Keratinocyte (primary cell): ENCODE measurements around the gene TNNI3. TPM values are rescaled to one million over a fixed set of nuclear protein-coding genes. Genes with fewer than 3 reads are reported as not detected.

Experiments
- DNase-seq: peaks from one replicate; pipeline ENCODE4 v3.0.0-alpha.2; 2011; ENCODE audit warnings: low read depth, missing footprints, low spot score
- FAIRE-seq: peaks from 2 replicates; lab custom pipeline; 2011; peaks lifted over from hg19 to GRCh38; lab: Jason Lieb, UNC
- H2AFZ ChIP-seq: 2 replicates; pipeline ENCODE4 v1.6.0; 2012; ENCODE audit warnings: low read length, control low read depth, inconsistent platforms; ENCODE audit not compliant: control insufficient read depth
- H3K27ac ChIP-seq: 2 replicates; pipeline ENCODE4 v1.5.1; 2011; ENCODE audit warnings: low read length; ENCODE audit not compliant: control insufficient read depth, insufficient read depth
- H3K27me3 ChIP-seq: 3 replicates; pipeline ENCODE4 v1.6.0; 2011; ENCODE audit warnings: low read length; ENCODE audit not compliant: control insufficient read depth, insufficient read depth; ENCODE audit errors: extremely low read depth
- H3K36me3 ChIP-seq, 2 experiments: 2 replicates in 1 of 2; 3 replicates in 1 of 2; pipeline ENCODE4 v1.5.1; 2011; ENCODE audit warnings: low read length in 2 of 2, mild to moderate bottlenecking in 1 of 2; ENCODE audit not compliant: control insufficient read depth in 2 of 2, insufficient read depth in 2 of 2; ENCODE audit errors: extremely low read depth in 1 of 2
- H3K4me1 ChIP-seq: 3 replicates; pipeline ENCODE4 v1.5.1; 2011; ENCODE audit warnings: low read length; ENCODE audit not compliant: control insufficient read depth, insufficient read depth; ENCODE audit errors: extremely low read depth
- H3K4me2 ChIP-seq: 3 replicates; pipeline ENCODE4 v1.6.0; 2011; ENCODE audit warnings: low read depth, low read length; ENCODE audit not compliant: control insufficient read depth, insufficient read depth; ENCODE audit errors: extremely low read depth
- H3K4me3 ChIP-seq, 3 experiments: fragments of 200-600 bp in 1 of 3; sonication (generic) in 1 of 3; 2 replicates in 2 of 3; 3 replicates in 1 of 3; pipeline ENCODE4 v1.5.1; 2011 to 2016; ENCODE audit warnings: low read length in 3 of 3, mild to moderate bottlenecking in 3 of 3, control low read depth in 2 of 3, inconsistent platforms in 1 of 3, low read depth in 1 of 3, mixed read lengths in 1 of 3, mixed run types in 1 of 3, moderate library complexity in 1 of 3; ENCODE audit not compliant: control insufficient read depth in 2 of 3, insufficient read depth in 2 of 3; ENCODE audit errors: extremely low read depth in 1 of 3
- H3K79me2 ChIP-seq: 2 replicates; pipeline ENCODE4 v1.6.0; 2012; ENCODE audit warnings: low read length; ENCODE audit not compliant: control insufficient read depth, insufficient read depth
- H3K9ac ChIP-seq: 3 replicates; pipeline ENCODE4 v1.6.0; 2011; ENCODE audit warnings: low read length; ENCODE audit not compliant: control insufficient read depth, insufficient read depth; ENCODE audit errors: extremely low read depth
- H3K9me1 ChIP-seq: 3 replicates; pipeline ENCODE4 v1.6.0; 2011; ENCODE audit warnings: low read length; ENCODE audit not compliant: control insufficient read depth, insufficient read depth; ENCODE audit errors: extremely low read depth
- H3K9me3 ChIP-seq: 2 replicates; pipeline ENCODE4 v1.5.1; 2012; ENCODE audit warnings: low read depth, low read length; ENCODE audit not compliant: control insufficient read depth
- H4K20me1 ChIP-seq: 3 replicates; pipeline ENCODE4 v1.6.0; 2011; ENCODE audit warnings: low read length; ENCODE audit not compliant: control insufficient read depth, insufficient read depth; ENCODE audit errors: extremely low read depth
- CTCF ChIP-seq, 3 experiments: IDR thresholded peaks in 1 of 3; conservative IDR thresholded peaks in 1 of 3; optimal IDR thresholded peaks in 1 of 3; 2 replicates in 2 of 3; 3 replicates in 1 of 3; pipeline versions ENCODE3 to v1.5.1; 2011; ENCODE audit warnings: low read length in 3 of 3, mild to moderate bottlenecking in 3 of 3, moderate library complexity in 2 of 3, control low read depth in 1 of 3, inconsistent platforms in 1 of 3; ENCODE audit not compliant: insufficient read depth in 2 of 3; ENCODE audit errors: extremely low read depth in 1 of 3
- EZH2 ChIP-seq: IDR thresholded peaks from one replicate; pipeline ENCODE4 v1.6.1; 2012; ENCODE audit warnings: inconsistent platforms, mild to moderate bottlenecking, low read length, moderate library complexity
- dilution Hi-C: fragments of 300-500 bp; cut with MboI; formaldehyde crosslinking; loops from one replicate; pipeline ENCODE4 v1.7.0; 2020; ENCODE audit warnings: low sequenced_read_pairs; ENCODE audit not compliant: extremely low pct_ligation_motif_present
- polyA plus RNA-seq, 5 experiments: library from polyadenylated mRNA; depleted of rRNA in 3 of 5; stranded (reverse) in 3 of 5; stranded (forward) in 1 of 5; unstranded in 1 of 5; fragments of >200 nt; gene quantifications; 1 replicate in 1 of 5; 2 replicates in 3 of 5; 3 replicates in 1 of 5; pipeline versions ENCODE4 v1.2.1 to v1.2.3, GENCODE V29; 2011 to 2012; ENCODE audit warnings: missing spikeins in 2 of 5, low read depth in 1 of 5, low replicate concordance in 1 of 5

The TNNI3 gene
- polyA plus RNA-seq, 1 donor (not counting 4 experiments of a cell fraction or from before 2014, with no cell fraction given), result 4.1 TPM

DNA sequence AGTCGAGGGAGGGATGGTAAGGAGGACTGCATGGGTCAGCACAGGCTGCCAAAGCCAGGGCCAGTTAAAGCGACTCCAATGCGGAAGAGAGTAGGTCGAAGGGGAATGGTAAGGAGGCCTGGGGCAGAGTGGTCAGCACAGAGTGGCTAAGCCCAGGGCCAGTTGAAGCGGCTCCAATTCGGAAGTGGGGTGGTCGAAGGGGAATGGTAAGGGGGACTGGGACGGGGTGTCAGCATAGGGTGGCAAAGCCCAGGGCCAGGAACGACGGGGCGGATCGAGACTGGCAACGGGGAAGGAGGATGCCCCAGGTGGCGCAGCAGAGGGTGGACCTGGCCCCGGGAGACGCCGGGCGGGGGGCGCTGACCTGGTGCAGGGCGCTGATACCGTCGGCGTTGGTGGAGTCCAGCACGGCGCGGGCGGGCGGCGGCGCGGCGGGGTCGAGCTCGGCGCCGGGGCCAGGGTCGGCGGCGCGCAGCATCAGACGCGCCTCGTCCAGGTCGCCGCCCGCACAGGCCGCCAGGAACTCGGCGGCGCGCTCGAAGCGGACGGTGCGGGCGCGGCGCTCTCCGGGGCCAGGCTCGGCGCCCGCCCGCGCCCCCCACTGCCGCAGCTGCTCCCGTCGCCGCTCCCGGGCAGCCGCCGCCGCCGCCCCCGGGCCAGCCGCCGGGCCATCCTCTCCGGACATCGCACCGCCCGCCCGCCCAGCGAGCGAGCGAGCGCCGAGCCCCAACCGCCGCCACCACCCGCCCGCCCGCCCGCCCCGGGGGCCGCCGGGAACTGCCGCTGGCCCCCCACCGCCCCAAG, 40.5 kb downstream of the TNNI3 start, which contains the start of gene PPP1R12C:
PPP1R12C (minus strand) TSS at position 779 of the 804 bp plus-strand sequence; CDS start at position 685, 94 bp downstream.
- Histone ChIP-seq H3K4me1 (peaks cover 11% of the 10 kb centered on the region), H3K27ac (peak within 1 kb of the TSS; percentile 61), H3K9ac (peak within 1 kb of the TSS; percentile 84), H3K9me3 (no peaks in the 10 kb centered on the region), H3K27me3 (no peaks in the 10 kb centered on the region), H3K9me1 (no peaks in the 10 kb centered on the region), H3K4me2 (peak within 1 kb of the TSS; percentile 90), H3K36me3 (peaks cover 0 to 3% of the 10 kb centered on the region in 2 experiments), H3K79me2 (peaks cover 52% of the 10 kb centered on the region), H2AFZ (peak within 1 kb of the TSS; percentile 93), H4K20me1 (peaks cover 9% of the 10 kb centered on the region), H3K4me3 (peak within 1 kb of the TSS; percentile 82 to 83 (median 83))
- DNase-seq, result no peak
- no peak for FAIRE-seq
- TF ChIP-seq CTCF (optimal IDR thresholded peaks at IDR 0.05 in 1 of 3, IDR thresholded peaks at IDR 0.05 in 1 of 3, conservative IDR thresholded peaks at IDR 0.05 in 1 of 3; ENCODE audit: extremely low read depth in 1 of 3, insufficient read depth in 2 of 3, low read length in 3 of 3) (no peak), EZH2 (no peak)
- dilution Hi-C loops, result no loop called here

DNA sequence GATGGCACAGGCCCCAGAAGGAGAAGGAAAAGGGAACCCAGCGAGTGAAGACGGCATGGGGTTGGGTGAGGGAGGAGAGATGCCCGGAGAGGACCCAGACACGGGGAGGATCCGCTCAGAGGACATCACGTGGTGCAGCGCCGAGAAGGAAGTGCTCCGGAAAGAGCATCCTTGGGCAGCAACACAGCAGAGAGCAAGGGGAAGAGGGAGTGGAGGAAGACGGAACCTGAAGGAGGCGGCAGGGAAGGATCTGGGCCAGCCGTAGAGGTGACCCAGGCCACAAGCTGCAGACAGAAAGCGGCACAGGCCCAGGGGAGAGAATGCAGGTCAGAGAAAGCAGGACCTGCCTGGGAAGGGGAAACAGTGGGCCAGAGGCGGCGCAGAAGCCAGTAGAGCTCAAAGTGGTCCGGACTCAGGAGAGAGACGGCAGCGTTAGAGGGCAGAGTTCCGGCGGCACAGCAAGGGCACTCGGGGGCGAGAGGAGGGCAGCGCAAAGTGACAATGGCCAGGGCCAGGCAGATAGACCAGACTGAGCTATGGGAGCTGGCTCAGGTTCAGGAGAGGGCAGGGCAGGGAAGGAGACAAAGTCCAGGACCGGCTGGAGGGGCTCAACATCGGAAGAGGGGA, 41.2 kb downstream of the TNNI3 start:
- Histone ChIP-seq H3K79me2 (peaks cover 55% of the 10 kb centered on the region), H3K4me1 (peaks cover 11% of the 10 kb centered on the region)
- dilution Hi-C loops, result no loop called here

More for the DNA sequence above, 41.2 kb downstream of the TNNI3 start:
- H3K4me3 ChIP-seq, result peak overlapping the region; percentile 82 to 83 (median 82)
- H3K27ac ChIP-seq, result peak overlapping the region; percentile 48
- peak overlapping the region; percentile 81 for H3K4me2 ChIP-seq
- TF ChIP-seq CTCF (optimal IDR thresholded peaks at IDR 0.05 in 1 of 3, IDR thresholded peaks at IDR 0.05 in 1 of 3, conservative IDR thresholded peaks at IDR 0.05 in 1 of 3; ENCODE audit: extremely low read depth in 1 of 3, insufficient read depth in 2 of 3, low read length in 3 of 3) (no peak), EZH2 (no peak)
- H3K9ac ChIP-seq, result peak overlapping the region; percentile 84
- H3K9me3 ChIP-seq, result no peaks in the 10 kb centered on the region
- H4K20me1 ChIP-seq, result peaks cover 9% of the 10 kb centered on the region
- DNase-seq (no peak), FAIRE-seq (peak; percentile 82)
- no peaks in the 10 kb centered on the region for H3K27me3 ChIP-seq
- H3K9me1 ChIP-seq, result no peaks in the 10 kb centered on the region
- peaks cover 0 to 5% of the 10 kb centered on the region in 2 experiments for H3K36me3 ChIP-seq
- H2AFZ ChIP-seq, result no peak overlapping the region
